Prostate gland (tissue), 2 donors: ENCODE results near the gene SIGLEC6. TPM values are rescaled to one million over a fixed set of nuclear protein-coding genes. Genes with fewer than 3 reads are reported as not detected.

Experiments used
- DNase-seq: peaks from one replicate; pipeline ENCODE4 v3.0.0-alpha.2; 2019; ENCODE audit warnings: low spot score
- H3K27ac ChIP-seq, 2 donors: fragments of 200-600 bp; sonication (generic); 2 replicates each; pipeline ENCODE4 v1.5.1; 2017 to 2019
- H3K27me3 ChIP-seq: fragments of 200-600 bp; sonication (generic); replicated peaks from 2 replicates; pipeline ENCODE4 v1.5.1; 2019; ENCODE audit not compliant: insufficient read depth
- H3K36me3 ChIP-seq, 2 donors: fragments of 200-600 bp; sonication (generic); 1 replicate in 1 of 2; 2 replicates in 1 of 2; pipeline versions ENCODE4 v1.5.1 to v1.8.1; 2017 to 2019
- H3K4me1 ChIP-seq: fragments of 200-600 bp; sonication (generic); replicated peaks from 2 replicates; pipeline ENCODE4 v1.5.1; 2019
- H3K4me3 ChIP-seq, 2 donors: fragments of 200-600 bp; sonication (generic); 2 replicates each; pipeline ENCODE4 v1.5.1; 2017 to 2019
- H3K9me3 ChIP-seq: fragments of 200-600 bp; sonication (generic); 2 replicates; pipeline ENCODE4 v1.5.1; 2017
- POLR2A ChIP-seq: fragments of 450-650 bp; IDR thresholded peaks from one replicate; pipeline ENCODE4 v1.6.1; 2016; ENCODE audit warnings: antibody characterized with exemption, mild to moderate bottlenecking
- POLR2AphosphoS5 ChIP-seq: sonication (generic); formaldehyde crosslinking; IDR thresholded peaks from one replicate; pipeline ENCODE4 v1.6.1; 2017; ENCODE audit warnings: antibody characterized with exemption
- WGBS: methylation state at CpG from one replicate; pipeline ENCODE4 v1.1.5; 2018; 5-methylcytosine and 5-hydroxymethylcytosine counted together
- intact Hi-C: fragments of 100-400 bp; cut with DNase I; formaldehyde crosslinking; loops from one replicate; pipeline ENCODE4 v1.14.2; 2022
- small RNA-seq, 2 donors: library from RNA; depleted of rRNA; stranded (forward); fragments of <200 nt; gene quantifications; one replicate each; pipeline ENCODE3, GENCODE V24; 2016
- total RNA-seq, 2 donors: library from RNA; depleted of rRNA; stranded (reverse); fragments of >200 nt; gene quantifications; one replicate each; pipeline ENCODE4 v1.1.0, GENCODE V29; 2016
- TF ChIP-seq, protein P1 (sequence below), 4 experiments: fragments of 200-600 bp in 2 of 4; fragments of 450-650 bp in 2 of 4; sonication (generic) in 2 of 4; IDR thresholded peaks; 1 replicate in 3 of 4; 2 replicates in 1 of 4; pipeline ENCODE4 v1.5.1; 2016 to 2019; ENCODE audit warnings: antibody characterized with exemption in 4 of 4, mild to moderate bottlenecking in 2 of 4, moderate library complexity in 2 of 4

The SIGLEC6 gene
- total RNA-seq, 2 donors from 2014 or later = 0.68 TPM; not detected in 1

DNA sequence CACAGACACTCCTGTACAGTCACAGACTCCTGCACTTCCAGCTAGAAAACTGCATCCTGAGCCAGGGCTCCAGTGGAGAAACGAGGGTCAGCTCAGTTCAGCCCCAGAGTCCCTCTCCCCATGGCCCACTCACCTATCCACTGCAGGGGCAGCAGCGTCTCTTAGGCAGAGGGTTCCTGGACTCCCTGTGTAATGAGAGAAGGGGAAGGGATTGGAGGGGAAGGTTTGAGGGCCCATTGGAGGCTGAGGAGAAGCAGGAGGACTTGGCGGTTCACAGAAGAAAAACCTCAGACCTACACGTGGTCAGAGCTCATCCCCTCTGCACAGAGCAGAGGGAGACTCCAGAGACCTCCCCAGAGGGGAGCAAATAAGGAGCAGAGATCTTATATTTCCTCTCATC is 62.3 kb downstream of the SIGLEC6 start:
- no peak overlapping the region for H3K27ac ChIP-seq
- DNase-seq = no peak
- 62% methylated on average over 4 of the region's 4 CpGs for WGBS
- intact Hi-C loops = no loop called here
- no peaks in the 10 kb centered on the region for H3K9me3 ChIP-seq
- TF ChIP-seq, protein P1, sequence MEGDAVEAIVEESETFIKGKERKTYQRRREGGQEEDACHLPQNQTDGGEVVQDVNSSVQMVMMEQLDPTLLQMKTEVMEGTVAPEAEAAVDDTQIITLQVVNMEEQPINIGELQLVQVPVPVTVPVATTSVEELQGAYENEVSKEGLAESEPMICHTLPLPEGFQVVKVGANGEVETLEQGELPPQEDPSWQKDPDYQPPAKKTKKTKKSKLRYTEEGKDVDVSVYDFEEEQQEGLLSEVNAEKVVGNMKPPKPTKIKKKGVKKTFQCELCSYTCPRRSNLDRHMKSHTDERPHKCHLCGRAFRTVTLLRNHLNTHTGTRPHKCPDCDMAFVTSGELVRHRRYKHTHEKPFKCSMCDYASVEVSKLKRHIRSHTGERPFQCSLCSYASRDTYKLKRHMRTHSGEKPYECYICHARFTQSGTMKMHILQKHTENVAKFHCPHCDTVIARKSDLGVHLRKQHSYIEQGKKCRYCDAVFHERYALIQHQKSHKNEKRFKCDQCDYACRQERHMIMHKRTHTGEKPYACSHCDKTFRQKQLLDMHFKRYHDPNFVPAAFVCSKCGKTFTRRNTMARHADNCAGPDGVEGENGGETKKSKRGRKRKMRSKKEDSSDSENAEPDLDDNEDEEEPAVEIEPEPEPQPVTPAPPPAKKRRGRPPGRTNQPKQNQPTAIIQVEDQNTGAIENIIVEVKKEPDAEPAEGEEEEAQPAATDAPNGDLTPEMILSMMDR (IDR thresholded peaks at IDR 0.05) = no peak
- TF ChIP-seq POLR2AphosphoS5 = no peak
- TF ChIP-seq POLR2A = no peak
- no peaks in the 10 kb centered on the region for H3K36me3 ChIP-seq
- H3K27me3 ChIP-seq = no peaks in the 10 kb centered on the region
- no peak overlapping the region for H3K4me3 ChIP-seq
- no peaks in the 10 kb centered on the region for H3K4me1 ChIP-seq

DNA sequence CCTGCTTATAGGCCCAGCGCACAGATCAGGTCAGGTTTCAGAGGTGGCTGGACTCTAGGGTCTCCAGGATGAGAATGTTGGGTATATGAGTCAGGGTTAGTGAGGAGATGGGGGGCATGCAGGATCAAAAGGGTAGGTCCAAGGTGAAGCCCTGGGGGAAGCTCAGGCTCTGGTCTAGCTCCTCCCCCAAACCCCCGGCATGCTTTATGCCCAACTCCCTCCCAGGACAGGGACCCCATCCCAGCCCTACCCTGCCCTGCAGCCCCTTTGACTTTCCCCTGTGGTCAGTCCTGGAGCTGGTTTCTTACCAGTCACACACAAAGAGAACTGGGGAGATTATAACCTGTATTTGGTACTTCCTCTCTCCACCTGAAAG is 62.9 kb downstream of the SIGLEC6 start:
- Histone ChIP-seq H3K36me3 (no peaks in the 10 kb centered on the region), H3K27ac (no peak overlapping the region), H3K9me3 (no peaks in the 10 kb centered on the region), H3K27me3 (no peaks in the 10 kb centered on the region), H3K4me1 (no peaks in the 10 kb centered on the region), H3K4me3 (no peak overlapping the region)
- TF ChIP-seq POLR2AphosphoS5 (no peak), POLR2A (no peak)
- TF ChIP-seq, protein P1 (IDR thresholded peaks at IDR 0.05) = no peak
- 60% methylated on average over 2 of the region's 2 CpGs for WGBS
- DNase-seq = no peak
- intact Hi-C loops = no loop called here

DNA sequence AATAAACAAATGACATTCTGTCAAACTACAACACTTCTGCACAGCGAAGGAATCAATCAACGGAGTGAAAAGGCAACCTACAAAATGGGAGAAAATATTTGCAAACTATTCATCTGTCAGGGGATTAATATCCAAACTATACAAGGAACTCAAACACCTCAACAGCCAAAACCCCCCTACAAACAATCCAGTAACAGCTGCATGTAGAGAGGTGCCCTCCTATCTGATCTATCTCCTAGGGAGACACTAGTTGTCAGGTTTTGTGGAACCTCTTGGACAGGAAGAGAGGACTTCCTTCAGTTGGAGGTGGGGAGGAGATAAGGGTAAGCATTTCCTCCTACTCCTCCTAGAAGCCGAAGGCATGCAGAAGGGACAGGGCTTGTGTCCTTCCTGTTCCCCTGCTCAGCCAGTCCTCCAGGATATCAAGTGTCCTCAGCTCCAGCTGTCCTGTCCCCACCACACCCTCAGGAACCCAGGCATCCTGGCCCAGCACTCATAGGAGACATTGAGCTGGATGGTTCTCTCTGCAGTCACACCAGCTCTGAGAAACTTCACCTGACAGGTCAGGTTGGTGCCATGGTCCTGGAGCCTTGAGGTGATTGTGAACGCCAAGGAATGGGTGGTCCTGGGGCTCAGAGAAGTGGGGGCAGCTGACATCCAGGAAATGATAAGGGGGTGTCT is 63.5 kb downstream of the SIGLEC6 start:
- no peaks in the 10 kb centered on the region for H3K9me3 ChIP-seq
- no peaks in the 10 kb centered on the region for H3K4me1 ChIP-seq
- H3K4me3 ChIP-seq = no peak overlapping the region
- TF ChIP-seq POLR2A = no peak
- TF ChIP-seq POLR2AphosphoS5 = no peak
- TF ChIP-seq, protein P1 (IDR thresholded peaks at IDR 0.05) = no peak
- H3K36me3 ChIP-seq = no peaks in the 10 kb centered on the region
- no peak overlapping the region for H3K27ac ChIP-seq
- intact Hi-C loops = no loop called here
- DNase-seq = no peak
- H3K27me3 ChIP-seq = no peaks in the 10 kb centered on the region
- WGBS = 85% methylated on average over 4 of the region's 4 CpGs

Small RNA genes within 50 kb of the gene (small RNA-seq; reads per million reads assigned to genes)
- 0 reads per million in 2 donors for gene AC020914.3

Other genes starting within 250 kb of the SIGLEC6 start
- gene IGLON5, start 220.0 kb downstream of the SIGLEC6 start, total RNA-seq = 10 to 100 TPM in 1 of 2 donors, not detected in 1; 12.6 TPM
- 1 to 10 TPM; 2.3 to 9.9 TPM for gene VSIG10L, start 189.5 kb downstream of the SIGLEC6 start, total RNA-seq
- gene ETFB, start 165.3 kb downstream of the SIGLEC6 start, total RNA-seq = 100 to 1,000 TPM in 1 of 2 donors, 10 to 100 TPM in 1; 82.8 to 118 TPM
- 1 to 10 TPM in 1 of 2 donors, not detected in 1; 4.2 TPM for gene CLDND2, start 162.7 kb downstream of the SIGLEC6 start, total RNA-seq
- 1 to 10 TPM in 1 of 2 donors, not detected in 1; 1.8 TPM for gene NKG7, start 159.0 kb downstream of the SIGLEC6 start, total RNA-seq
- not detected for gene LIM2, start 143.7 kb downstream of the SIGLEC6 start, total RNA-seq
- 10 to 100 TPM in 1 of 2 donors, not detected in 1; 16.0 TPM for gene C19orf84, start 141.1 kb downstream of the SIGLEC6 start, total RNA-seq
- gene SIGLEC10, start 114.0 kb downstream of the SIGLEC6 start, total RNA-seq = 1 to 10 TPM; 7.1 to 7.5 TPM
- gene SIGLEC8, start 73.2 kb downstream of the SIGLEC6 start, total RNA-seq = 1 to 10 TPM; 1.0 to 3.0 TPM
- not detected for gene CEACAM18, start 53.1 kb downstream of the SIGLEC6 start, total RNA-seq
- under 1 TPM in 1 of 2 donors, not detected in 1; 0.91 TPM for gene SIGLEC12, start 29.9 kb downstream of the SIGLEC6 start, total RNA-seq
- 1 to 10 TPM; 4.3 to 9.0 TPM for gene ZNF175, start 39.6 kb upstream of the SIGLEC6 start, total RNA-seq
- not detected for gene SIGLEC5, start 98.7 kb upstream of the SIGLEC6 start, total RNA-seq
- 1 to 10 TPM; 1.8 to 8.0 TPM for gene SIGLEC14, start 115.2 kb upstream of the SIGLEC6 start, total RNA-seq
- 10 to 100 TPM; 24.6 to 47.7 TPM for gene SPACA6, start 161.7 kb upstream of the SIGLEC6 start, total RNA-seq
- gene HAS1, start 192.3 kb upstream of the SIGLEC6 start, total RNA-seq = 1 to 10 TPM in 1 of 2 donors, not detected in 1; 1.9 TPM
- gene FPR1, start 220.2 kb upstream of the SIGLEC6 start, total RNA-seq = 1 to 10 TPM in 1 of 2 donors, under 1 TPM in 1; 0.77 to 5.6 TPM
- gene FPR2, start 229.5 kb upstream of the SIGLEC6 start, total RNA-seq = under 1 TPM in 1 of 2 donors, not detected in 1; 0.97 TPM